Renal cortical epithelial cell (primary cell): ENCODE data around the gene FBRSL1. TPM values are rescaled to one million over a fixed set of nuclear protein-coding genes. Genes with fewer than 3 reads are reported as not detected.
A peak's percentile ranks its signal among the peaks of the same experiment; 100 is the strongest.
"Not testable (repeated sequence)": the region's sequence is repeated elsewhere in the genome, so short reads cannot be mapped to it uniquely, and the experiment has no call there.

Experiments used
- DNase-seq: peaks from one replicate; pipeline ENCODE4 v3.0.0-alpha.2; 2011; ENCODE audit warnings: low read depth
- total RNA-seq: library from RNA; depleted of rRNA; stranded (reverse); fragments of >200 nt; gene quantifications from 2 replicates; pipeline ENCODE4 v1.2.3, GENCODE V29; 2014

Gene FBRSL1
- total RNA-seq, 1 donor from 2014 or later = 10.6 TPM

- no peak for DNase-seq
Measured at GRCh38 chr12:132525011-132525832, 35.3 kb downstream of the FBRSL1 start.

DNA sequence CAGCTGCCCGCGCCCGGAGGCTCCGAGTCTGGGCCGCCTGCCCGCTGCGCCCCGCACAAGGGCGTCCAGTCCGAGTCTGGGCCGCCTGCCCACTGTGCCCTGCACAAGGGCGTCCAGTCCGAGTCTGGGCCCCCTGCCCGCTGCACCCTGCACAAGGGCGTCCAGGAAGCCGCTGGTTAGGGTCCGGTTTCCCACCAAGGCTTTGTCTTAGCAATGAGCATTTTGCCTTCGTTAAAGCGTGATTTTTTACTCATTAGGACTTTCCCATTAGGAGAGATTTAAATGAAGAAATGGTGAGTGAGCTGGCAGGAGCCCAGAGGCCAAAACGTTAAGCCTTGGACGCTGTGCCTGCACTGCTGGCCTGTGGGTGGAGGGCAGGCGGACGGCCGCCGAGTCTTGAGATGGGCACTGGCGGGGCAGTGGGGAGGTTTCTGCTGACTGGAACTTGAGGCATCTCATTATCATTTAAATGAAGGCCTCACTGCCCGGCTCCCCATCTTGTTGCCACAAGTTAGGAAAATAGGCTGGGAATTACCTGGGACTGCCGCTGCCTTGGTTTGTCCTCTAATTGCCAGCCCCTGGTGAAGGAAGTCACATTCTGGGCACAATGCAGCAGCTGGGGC lies 36.0 kb downstream of the FBRSL1 start:
- no peak for DNase-seq

- no peak for DNase-seq
Measured at GRCh38 chr12:132527186-132527882, 37.4 kb downstream of the FBRSL1 start.

GRCh38 chr12:132527883-132528264 lies 37.9 kb downstream of the FBRSL1 start:
- DNase-seq = no peak

DNA sequence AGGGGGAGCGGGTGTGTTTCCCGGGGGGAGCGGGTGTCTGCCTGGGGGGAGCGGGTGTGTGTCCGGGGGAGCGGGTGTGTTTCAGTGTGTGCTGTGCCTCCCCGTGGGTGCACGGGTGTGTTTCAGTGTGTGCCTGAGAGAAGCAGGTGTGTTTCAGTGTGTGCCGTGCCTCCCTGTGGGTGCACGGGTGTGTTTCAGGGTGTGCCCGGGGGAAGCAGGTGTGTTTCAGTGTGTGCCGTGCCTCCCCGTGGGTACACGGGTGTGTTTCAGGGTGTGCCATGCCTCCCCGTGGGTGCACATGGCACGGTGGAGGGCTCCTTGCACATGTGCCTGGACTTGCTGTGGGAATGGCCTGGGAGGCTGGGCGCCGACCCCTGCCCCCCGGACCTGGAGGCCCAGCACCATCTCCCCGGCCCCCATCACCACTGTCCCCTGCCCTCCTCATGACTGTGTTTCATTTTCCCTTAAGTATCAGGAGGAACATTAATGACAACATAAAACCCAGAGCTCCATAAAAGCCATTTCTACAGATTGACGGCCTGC lies 38.7 kb downstream of the FBRSL1 start:
- DNase-seq = no peak

- no peak for DNase-seq
Measured at GRCh38 chr12:132529156-132529839, 39.3 kb downstream of the FBRSL1 start.

GRCh38 chr12:132529906-132530305 lies 40.0 kb downstream of the FBRSL1 start:
- no peak for DNase-seq

DNA sequence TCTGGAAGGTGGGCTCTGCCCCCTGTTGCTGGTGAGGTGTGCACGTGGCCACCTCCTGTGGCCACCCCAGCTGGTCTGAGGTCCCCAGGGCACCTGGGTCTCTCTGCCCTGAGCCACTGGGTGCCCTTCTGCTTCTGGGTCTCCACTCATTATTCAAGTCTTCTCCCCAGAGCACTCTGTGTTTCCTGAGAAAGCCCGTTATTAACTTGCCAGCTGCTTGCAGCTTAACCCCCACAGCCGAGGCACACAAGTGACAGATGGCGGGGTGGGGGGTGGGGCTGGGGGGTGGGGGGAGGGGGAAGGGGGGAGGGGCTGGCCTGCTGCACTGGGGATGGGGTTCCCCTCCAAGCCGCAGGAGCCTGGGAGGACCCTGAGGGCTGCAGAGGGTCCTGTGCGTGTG lies 40.5 kb downstream of the FBRSL1 start:
- DNase-seq = no peak

DNA sequence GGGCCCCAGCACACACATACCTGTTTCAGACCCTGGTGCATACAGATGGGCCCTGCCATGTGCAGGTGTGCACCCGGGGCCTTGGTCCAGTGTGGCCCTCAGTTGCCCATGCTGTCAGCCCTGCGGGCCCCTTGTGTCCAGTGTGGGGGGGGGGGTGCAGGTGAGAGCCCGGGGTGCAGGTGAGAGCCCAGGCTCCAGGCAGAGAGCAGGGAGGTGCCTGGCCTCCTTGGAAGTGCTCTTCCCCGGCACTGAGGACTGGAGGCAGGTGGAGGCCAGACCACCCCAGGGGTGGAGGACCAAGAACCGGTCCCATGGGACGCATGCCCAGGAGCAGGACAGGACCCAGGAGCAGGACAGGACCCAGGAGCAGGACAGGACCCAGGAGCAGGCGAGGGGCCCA lies 40.9 kb downstream of the FBRSL1 start:
- DNase-seq = no peak

- not testable (repeated sequence) for DNase-seq
Measured at GRCh38 chr12:132532711-132533583, 43.0 kb downstream of the FBRSL1 start.

GRCh38 chr12:132533584-132533958 lies 43.6 kb downstream of the FBRSL1 start:
- no peak for DNase-seq

DNA sequence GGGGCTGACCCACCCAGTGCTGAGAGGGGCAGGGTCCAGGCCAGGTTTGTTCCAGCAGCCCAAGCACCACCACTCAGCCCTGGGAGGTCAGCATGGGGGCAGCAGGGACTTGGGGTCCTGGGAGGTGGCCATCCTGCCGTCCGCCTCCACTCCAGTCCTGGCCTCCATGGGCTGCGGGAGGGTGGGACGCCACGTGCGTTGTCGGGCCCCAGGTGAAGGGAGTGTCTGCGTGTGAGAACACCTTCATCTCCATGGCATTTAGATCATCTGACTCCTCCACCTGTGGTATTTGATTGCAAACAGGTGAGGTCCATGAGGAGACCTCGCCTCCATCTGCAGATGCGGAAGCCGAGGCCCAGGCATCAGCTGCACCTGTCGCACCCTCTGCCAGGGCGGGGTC lies 44.1 kb downstream of the FBRSL1 start:
- no peak for DNase-seq

DNA sequence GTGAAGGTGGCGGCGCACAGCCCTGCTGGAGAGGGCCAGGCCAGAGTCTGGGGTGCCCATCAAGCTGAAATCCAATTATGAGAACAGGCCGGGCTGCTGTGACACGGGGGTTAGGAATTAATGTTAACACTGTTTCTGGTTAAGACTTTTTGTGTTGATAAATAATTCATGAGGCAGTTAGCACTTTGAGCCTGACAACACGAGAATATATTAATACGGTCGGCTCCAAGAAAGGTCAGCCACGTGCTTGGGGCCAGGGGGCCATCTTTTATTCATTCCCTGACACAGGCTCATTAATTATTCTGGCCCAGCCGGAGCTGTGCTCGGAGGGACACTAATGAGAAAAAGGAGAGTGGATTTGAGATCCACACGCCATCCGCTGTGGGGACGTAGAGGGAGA lies 45.1 kb downstream of the FBRSL1 start:
- peak; percentile 30 for DNase-seq

GRCh38 chr12:132536102-132536876 lies 46.3 kb downstream of the FBRSL1 start:
- DNase-seq = no peak

- no peak for DNase-seq
Measured at GRCh38 chr12:132537049-132537448, 47.1 kb downstream of the FBRSL1 start.

DNA sequence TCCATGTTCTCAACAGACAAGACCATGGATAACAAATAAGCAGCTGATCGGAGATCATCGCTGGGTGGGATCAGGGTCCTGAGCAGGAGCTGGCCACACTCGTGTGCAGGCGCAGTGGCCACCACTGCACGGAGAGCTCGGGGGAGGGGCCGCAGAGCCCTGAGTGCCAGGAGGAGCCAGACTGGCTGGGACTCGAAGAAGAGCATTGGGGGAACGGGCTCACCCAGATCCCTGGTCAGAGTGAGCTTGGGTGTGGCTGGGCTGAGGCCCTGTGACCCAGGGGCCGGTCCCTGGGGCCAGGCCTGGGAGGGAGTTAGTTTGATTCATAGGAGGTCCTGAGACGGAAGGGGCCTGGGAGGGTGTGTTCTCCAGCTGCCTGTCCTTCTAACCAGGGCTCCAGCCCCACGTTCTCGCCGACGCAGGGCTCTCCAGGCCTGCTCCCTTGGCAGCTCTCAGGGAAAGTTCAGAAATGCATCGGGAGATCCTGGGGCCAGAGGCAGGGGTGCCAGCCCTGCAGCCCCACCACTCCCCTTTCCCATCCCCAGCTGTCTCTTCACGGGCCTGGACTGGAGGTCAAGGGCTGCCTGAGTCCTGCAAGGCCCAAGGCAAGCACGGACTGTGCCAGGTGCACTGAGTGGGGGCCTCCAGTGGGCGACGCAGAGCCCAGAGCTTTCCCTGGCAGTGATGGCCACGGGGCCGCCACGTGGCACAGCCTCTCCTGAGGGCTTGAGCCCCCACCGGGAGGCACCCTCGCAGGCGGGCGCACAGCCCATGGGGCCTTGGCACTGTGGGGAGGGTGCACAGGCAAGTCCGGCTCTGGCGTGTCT lies 48.1 kb downstream of the FBRSL1 start:
- no peak for DNase-seq

DNA sequence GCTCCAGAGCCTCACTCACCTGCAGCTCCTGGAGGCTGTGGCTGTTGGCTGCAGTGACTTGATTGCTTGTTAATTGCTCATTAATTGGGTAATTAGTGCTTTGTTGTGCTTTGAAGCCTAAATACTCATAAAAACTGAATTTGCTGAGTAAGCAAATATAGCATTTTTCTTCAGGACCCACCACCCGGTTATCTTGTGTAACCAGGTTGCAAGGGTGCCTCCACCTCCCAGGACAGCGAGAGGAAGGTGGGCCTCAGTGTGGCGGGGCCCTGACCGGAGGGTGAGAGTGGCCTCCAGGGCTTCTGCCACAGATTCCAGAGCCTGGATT lies 48.7 kb downstream of the FBRSL1 start:
- DNase-seq = no peak

DNA sequence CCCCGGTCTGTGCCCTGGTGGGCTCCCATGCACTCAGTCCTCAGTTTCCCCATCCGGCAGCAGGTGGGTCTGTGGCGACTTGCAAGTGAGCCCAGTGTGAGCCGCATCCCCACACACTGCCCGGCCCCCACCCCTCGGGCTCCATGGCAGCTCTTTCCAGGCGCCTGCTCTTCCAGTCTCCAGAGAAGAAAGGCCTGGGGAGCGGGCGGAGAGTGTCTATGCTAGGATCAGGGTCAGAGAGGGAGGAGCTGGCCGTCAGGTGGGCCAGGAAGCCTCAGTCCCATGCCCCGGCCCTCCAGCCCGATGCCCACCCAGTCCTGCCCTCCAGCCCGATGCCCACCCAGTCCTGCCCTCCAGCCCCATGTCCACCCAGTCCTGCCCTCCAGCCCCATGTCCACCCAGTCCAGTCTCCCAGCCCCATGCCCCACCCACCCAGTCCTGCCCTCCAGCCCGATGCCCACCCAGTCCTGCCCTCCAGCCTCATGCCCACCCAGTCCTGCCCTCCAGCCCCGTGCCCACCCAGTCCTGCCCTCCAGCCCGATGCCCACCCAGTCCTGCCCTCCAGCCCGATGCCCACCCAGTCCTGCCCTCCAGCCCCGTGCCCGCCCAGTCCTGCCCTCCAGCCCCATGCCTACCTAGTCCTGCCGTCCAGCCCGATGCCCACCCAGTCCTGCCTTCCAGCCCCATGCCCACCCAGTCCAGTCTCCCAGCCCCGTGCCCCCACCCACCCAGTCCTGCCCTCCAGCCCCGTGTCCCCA lies 49.2 kb downstream of the FBRSL1 start:
- no peak for DNase-seq

DNA sequence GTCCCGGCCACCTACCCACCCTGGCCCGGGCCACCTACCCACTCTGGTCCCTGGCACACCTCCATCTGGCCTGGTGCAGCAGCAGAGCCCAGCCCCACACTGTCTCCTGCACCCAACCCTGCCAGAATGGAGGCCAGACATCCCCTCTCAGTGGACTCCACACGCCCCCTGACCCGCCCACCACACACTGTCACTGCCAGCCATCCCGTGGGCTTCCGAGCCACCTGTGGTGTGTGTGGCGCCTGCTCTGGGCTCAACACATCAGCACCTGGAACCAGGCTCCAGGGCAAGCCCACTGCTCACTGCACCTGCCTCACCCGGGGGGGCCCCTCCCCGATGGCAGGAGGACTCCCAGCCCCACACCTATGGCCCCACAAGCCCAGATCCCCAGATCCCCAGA lies 50.5 kb downstream of the FBRSL1 start:
- no peak for DNase-seq
